GM21390 (cell line): Measurements from ENCODE around the gene GAB2.

Source experiments
- ATAC-seq: cut with Tn5 transposase; IDR thresholded peaks from one replicate; pipeline ENCODE4 v1.9.1; 2021; ENCODE audit not compliant: unreplicated experiment

GAB2 gene

DNA sequence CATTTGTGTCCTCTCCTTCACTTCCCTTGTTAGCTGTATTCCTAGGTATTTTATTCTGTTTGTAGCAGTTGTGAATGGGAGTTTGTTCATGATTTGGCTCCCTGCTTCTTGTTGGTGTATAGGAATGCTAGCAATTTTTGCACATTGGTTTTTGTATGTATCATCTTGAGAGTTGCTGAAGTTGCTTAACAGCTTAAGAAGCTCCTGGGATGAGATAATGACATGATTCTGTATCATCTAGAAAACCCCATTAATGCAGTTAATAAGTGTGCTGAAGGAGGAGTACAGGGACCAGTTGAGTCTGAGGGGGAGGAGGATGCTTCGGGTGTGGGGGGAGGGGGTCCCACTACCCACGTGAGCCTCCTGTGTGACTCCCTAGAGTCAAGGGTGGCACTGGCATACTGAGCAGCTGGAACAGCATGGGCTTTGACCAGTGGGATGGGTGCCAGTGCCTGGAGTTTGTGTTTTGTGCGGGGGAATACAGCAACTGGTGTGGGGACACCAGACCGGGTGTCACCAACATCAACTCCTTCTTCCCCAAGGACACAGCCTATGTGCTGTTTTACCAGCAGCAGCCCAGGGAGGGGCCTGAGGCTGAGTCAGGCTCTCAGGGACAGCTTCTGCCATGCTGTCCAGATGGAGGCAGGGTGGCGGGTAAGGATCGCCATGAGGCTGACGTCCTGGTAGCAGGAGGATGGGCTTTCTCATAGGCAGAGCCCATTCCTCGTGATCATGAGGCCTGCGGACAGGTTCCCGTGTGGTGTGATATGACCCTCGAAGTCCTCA, 204.8 kb downstream of the GAB2 start:
- ATAC-seq: no peak

DNA sequence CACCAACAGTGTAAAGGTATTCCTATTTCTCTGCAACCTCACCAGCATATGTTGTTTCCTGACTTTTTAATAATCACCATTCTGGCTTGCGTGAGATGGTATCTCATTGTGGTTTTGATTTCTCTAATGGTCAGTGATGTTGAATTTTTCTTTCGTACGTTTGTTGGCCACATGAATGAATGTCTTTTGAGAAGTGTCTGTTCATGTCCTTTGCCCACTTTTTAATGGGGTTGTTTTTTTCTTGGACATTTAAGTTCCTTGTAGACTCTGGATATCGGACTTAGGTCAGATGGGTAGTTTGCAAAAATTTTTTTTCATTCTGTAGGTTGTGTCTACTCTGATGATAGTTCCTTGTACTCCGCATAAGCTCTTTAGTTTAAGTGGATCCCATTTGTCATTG, 206.1 kb downstream of the GAB2 start:
- ATAC-seq: no peak

DNA sequence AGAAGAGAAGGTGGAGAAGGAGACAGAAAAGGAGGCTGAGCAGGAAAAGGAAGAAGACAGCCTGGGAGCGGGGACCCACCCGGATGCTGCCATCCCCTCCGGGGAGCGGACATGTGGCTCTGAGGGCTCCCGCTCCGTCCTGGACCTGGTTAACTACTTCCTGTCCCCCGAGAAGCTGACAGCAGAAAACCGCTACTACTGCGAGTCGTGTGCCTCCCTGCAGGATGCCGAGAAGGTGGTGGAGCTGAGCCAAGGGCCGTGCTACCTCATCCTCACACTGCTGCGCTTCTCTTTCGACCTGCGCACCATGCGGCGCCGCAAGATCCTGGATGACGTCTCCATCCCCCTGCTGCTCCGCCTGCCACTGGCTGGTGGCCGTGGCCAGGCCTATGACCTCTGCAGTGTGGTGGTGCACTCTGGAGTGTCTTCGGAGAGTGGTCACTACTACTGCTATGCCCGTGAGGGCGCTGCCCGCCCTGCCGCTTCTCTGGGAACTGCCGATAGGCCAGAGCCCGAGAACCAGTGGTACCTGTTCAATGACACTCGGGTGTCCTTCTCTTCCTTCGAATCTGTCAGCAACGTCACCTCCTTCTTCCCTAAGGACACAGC, 207.5 kb downstream of the GAB2 start:
- ATAC-seq: no peak

DNA sequence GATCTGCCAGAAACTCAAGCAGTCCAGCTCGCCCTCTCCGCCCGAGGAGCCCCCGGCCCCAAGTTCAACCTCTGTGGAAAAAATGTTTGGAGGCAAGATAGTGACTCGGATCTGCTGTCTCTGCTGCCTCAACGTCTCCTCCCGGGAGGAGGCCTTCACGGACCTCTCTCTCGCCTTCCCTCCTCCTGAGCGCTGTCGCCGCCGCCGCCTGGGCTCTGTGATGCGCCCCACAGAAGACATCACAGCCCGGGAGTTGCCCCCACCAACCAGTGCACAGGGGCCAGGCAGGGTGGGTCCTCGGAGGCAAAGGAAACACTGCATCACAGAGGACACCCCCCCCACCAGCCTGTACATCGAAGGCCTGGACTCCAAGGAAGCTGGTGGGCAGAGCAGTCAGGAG, 208.1 kb downstream of the GAB2 start:
- no peak for ATAC-seq

DNA sequence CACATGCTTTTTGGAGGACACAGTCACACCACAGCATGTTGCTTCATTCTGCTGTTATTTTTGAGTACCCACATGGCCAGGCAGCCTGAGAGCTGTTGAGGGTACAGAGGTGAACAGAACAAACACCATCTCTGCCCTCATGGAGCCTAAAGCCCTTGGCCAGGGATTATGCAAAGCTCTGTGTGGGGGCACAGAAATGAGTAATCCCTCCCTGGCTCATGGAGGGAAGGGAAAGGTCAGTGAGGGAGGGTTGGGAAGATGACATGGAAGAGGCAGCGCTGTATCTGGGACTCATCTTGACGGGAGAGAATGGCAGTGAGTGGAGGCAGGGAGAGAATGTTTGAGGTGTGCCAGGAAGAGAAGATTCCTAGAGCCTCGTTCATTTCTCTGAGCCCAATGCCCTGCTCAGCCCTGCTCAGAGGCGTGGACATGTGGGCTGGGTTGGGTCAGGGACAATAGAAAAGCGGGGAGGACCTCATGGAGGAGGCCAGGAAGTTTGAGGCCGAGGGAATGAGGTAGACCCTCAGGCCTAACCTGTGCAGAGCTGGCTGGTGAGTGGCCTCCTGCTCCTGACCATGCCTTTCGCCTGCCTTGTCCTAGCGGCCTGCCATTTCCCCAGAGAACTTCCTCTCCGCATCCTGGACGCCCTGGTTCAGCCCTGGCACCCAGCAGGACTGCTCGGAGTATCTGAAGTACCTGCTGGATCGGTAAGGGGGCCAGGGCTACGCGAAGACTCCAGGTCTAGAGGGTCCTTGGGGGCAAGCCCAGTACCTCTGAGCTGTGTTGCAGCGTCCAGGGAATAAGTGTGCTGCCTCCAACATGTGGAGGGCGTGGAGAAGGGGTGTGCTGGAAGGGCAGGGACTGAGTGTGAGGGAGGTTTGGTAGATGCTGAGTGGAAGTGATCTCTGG, 209.1 kb downstream of the GAB2 start:
- no peak for ATAC-seq

DNA sequence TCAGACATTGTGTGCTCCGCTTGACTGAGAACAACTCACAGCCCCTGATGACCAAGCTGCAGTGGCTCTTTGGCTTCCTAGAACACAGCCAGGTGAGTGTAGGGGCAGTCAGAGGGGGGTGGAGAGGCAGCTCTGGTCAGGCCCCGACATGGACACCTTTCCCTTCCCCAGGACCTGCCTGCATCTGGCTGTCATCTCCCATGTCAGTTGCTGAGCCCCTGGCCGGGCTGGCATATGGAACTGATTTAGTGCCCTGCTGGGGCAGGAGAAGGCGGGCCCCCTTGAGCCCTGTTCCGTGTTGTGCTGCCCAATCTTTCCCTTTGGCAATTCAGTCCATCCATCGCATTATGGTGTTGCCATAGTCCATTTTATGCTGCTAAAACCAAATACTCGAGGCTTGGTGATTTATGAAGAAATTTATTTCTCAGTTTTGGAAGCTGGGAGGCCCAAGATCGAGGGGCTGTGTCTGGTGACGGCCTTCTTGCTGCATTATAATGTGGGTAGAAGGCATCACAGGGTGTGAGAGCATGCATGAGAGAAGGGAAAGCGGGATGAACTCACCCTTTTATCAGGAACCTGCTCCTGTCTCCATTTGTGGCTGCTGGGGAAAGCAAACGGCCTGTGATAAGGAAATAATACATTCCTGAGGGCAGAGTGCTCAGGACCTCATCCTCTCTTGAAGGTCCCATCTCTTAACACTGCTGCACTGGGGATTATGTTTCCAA, 209.9 kb downstream of the GAB2 start:
- no peak for ATAC-seq

DNA sequence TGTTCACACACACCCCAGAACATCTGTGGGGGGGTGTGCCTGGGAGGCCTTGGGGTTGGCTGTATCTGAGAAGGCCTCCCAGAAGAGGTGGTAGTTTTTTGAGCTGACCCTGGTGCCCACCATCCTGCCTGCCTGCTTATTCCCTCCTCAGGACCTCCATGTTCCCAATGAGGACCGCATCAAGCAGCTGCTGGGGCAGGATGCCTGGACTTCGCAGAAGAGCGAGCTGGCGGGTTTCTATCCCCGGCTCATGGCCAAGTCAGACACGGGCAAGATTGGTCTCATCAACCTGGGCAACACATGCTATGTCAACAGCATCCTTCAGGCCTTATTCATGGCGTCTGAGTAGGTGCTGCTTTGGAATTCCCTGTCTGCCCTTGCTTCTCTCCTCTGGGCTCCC, 211.9 kb downstream of the GAB2 start:
- no peak for ATAC-seq

DNA sequence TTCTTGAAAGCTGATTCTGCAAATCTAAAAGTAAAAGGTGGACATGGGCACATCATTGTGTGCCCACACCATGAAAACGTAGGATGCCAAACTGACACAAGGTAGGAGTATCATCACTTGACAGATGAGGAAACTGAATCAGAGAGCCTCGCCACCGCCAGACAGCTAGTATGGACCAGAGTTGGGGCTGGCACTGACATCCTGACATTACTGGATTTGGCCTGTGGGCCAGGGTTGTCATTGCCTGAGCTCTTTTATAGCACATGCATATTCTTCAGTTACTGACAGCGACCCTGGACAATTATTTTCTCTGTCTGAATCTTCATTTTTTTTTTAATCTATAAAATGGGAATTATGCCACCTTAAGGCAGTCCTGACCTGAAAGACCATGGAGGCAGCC, 212.4 kb downstream of the GAB2 start:
- ATAC-seq: no peak

DNA sequence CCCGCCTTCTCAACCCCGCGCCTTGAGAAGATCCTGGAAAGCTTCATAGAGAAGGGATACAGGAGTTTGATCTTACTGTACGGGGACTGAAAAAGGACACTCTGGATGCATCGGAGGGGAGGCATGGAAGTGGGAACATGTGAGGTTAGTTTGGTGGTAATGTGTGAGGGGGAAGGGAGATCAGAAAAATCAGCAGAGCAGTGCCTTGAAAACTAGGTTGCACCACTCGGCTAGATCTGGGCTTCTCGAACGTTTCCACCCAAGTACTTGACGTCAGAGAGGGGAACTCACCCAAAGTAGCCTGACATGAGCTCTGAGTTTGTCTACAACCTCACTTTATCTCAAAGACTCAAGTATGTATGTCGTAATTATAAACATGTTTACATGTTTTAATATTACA, 214.4 kb downstream of the GAB2 start:
- ATAC-seq: no peak

DNA sequence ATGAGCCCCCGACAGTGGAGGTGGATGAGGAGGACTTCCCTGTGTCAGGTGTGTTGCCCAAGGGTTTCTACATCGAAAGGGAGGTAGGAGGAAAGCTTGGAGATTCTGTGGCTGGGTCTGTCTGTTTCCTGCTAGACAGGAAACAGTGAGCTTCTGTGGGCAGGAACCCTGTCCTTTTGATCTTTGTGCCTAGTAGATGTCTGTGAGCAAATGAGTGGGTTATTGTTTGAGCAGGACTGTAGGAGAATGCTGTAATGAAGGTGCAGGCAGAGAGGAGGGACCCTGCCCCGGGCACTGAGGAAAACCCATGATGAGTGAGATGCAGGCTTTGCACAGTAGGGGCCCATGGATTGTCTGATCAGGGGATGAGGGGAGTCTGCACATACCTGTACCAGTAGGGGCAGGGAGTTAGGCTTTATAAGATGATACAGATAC, 214.9 kb downstream of the GAB2 start:
- ATAC-seq: no peak

DNA sequence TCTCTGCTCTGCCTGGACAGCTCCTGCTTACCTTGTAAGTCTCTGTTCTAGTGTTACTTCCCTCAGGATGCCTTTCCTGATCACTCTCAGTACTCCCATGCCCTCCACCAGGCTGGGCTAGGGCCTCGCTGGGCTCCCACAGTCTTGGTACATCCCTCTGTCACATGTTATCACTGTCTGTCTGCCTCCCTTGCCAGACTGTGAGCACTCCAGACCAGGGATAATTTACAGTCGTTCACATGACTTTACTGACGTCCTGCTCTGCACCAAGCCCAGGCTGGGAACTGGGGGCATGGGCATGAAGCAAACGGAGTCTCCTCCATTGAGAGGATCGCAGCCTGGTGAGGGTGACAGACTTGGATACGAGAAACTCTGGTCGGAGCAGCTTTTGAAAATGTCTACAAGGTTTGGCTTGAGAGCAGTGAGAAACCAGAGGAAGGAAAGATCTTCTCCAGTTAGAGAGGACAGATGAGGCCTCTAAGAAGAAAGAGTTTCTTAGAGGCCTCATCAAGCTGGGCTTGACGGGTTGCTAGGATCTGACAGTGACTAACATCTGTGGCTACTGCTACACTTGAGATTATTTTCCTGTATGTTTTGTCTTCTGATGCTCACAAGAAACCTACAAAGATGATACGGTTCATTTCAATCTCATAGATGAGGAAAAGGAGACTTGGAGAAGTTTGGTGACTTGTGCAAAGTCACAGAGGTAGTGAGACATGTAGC, 216.4 kb downstream of the GAB2 start:
- ATAC-seq: no peak

DNA sequence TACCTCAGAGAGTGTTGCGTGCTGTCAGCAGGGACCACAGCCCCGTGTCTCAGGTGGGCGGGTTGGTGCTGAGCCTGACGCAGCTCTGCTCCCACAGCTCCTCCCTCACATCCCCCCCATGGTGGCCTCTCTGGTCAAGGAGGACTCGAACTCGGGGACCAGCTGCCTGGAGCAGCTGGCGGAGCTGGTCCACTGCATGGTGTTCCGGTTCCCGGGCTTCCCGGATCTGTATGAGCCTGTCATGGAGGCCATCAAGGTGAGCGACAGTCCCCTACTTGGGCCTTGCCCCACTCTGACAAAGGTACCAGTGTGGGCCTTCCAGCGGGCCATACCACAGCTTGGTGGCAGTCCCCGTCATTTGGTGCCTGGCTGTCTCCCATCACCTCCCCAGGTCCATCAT, 217.1 kb downstream of the GAB2 start:
- no peak for ATAC-seq

DNA sequence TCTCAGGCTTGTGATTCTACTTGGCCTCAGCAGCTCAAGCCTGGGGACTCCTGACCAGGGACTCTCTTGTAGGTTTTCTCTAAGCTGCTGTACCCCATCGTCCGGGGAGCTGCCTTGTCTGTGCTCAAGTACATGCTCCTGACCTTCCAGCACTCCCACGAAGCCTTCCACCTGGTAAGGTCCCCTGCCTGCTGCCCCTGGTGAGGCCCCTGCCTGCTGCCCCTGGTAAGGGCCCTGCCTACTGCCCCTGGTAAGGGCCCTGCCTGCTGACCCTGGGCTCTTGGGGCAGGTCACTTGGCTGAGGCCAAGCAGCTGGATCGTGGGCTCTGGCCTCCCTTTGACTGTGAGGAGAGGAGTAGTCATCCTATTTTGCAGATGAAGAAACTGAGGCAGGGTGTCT, 217.6 kb downstream of the GAB2 start:
- no peak for ATAC-seq

DNA sequence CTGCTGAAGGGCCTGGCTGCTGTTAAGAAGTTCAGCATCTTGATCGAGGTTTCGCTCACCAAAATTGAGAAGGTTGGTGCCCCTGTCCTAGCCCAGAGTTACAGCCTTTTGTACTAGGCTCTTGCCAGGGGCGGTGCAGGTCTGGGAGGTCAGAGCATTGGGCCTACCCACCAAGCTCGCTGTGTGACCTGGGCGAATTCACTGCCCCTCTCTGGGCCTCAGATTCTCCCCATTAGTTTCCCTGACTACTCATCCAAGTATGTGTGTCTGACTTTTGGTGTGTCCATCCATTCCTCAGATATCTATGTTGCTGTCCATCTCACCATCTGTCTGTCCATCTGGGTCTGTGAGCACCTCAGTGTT, 218.0 kb downstream of the GAB2 start:
- ATAC-seq: no peak

DNA sequence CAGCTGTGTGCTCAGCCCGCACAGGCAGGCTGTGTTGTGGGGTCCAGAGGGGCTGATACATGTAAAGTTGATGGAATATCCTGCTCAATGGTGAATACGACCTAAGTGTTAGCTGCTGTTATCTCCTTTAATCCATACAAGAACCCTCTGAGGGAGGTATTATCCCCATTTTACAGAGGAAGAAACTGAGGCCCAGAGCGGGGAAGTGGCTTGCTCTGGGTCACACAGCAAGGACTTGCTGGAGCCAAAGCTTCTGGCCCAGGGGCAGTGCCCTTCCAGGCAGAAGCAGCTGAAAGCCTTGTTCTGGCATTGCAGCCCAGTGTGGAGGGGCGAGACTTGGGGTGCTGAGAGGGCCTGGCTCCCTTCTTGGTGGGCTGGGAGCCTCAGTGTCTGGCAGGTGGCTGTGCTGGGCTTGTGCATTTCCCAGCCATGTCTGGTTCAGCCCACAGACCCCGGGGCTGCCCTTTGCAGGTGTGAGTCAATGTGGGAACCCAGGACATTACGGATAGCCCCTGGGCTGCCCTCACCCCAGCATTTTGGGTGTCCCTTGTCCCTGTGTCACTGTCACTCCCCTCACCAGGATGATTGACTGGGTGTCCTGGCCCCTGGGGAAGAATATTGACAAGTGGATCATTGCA, 218.5 kb downstream of the GAB2 start:
- no peak for ATAC-seq

DNA sequence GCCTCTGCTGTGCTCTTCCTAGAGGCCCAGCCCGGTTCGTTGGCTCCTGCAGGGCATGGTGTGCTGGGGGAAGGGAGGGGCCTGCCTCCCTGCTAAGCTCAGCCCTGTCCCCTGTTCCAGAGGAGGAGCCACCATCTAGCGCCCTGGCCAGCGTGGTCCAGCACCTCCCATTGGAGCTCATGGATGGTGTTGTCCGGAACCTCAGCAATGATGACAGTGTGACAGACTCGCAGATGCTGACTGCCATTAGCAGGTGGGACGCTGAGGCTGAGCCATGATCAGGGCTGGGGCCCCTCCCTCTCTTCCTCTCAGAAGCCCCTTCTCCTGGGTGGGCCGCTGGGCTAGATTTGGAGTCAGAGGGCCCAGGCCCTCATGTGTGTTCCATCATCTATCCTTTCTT, 219.8 kb downstream of the GAB2 start:
- no peak for ATAC-seq

DNA sequence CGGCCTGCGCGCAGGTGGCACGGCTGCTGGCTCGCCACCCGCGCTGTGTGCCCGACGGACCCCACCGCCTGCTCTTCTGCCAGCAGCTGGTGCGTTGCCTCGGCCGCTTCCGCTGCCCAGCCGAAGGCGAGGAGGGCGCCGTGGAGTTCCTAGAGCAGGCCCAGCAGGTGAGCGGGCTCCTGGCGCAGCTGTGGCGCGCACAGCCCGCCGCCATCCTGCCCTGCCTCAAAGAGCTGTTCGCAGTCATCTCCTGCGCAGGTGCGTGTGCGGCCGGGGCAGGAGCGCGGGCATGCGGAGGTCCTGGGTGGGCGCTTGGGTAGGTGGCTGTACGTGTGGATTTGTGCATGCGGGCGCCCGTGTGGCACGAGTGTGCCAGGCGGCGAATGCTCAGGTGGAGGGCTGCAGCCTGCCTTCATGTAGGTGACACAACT, 220.9 kb downstream of the GAB2 start:
- ATAC-seq: no peak

DNA sequence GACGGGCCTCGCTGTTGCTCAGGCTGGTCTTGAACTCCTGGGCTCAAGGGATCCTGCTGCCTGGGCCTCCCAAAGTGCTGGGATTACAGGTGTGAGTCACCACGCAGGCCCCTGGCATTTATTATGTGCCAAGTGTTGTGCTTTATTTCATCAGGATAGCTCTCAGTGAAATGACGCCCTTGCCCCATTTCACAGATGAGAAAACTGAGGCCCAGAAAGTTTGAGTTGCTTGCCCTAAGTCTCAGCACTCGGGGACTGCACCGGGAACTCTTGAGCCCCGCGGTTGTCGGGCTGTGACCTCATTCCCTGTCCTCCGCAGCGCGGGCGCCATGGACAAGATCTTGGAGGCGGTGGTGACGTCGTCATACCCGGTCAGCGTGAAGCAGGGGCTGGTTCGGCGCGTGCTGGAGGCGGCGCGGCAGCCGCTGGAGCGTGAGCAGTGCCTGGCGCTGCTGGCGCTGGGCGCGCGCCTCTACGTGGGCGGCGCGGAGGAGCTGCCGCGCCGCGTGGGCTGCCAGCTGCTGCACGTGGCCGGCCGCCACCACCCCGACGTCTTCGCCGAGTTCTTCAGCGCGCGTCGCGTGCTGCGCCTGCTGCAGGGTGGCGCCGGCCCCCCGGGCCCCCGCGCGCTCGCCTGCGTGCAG, 221.6 kb downstream of the GAB2 start:
- no peak for ATAC-seq

DNA sequence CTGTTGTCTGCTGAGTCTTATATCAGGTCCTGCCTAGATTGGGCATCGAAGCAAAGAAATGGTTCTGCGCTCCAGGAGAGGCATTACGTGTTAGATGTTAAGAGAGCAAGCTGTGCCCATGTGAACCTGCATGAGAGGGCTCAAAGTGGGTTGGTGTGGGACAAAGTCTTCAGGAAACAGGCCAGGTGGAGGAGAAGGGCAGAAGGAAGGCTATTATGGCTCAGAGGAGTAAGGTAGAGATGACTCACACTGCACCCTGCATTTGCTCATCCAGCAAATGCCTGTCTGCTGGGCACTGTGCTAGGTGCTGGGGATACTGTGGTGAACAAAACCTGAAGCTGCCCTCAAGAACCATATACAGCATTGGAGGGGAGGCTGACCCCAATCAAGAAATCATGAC, 223.1 kb downstream of the GAB2 start:
- ATAC-seq: no peak

DNA sequence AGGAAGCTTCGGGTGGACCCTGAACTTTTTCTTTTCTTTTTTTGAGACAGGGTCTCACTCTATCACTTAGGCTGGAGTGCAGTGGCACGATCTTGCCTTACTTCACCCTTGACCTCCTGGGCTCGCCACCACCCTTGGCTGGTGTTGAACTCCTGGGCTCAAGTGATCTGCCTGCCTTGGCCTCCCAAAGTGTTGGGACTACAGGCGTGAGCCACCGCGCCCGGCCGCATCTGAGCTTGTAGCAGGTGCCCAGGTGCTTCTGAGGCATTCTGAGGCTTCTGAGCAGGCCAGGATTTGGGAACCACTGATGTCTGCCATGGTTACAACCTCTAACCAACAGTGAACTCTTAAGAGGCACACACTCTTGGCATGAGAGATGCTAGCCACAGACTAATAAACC, 223.8 kb downstream of the GAB2 start:
- no peak for ATAC-seq
